ENCODE data around the gene NUMB. TPM values are rescaled to one million over a fixed set of nuclear protein-coding genes. Genes with fewer than 3 reads are reported as not detected.

Gene NUMB
- 15.9 TPM for total RNA-seq
- 38.3 TPM for polyA plus RNA-seq
- long read RNA-seq, donor 1, partial matches to known transcripts, result 0 of 1 reads
- long read RNA-seq, donor 1, other reads (novel, unspliced or antisense), result 0 of 1 reads
- long read RNA-seq, donor 2, result 0 reads
- long read RNA-seq, donor 3, transcript NUMB-211 (11 exons, 3,607 nt), result major isoform, 5 of 10 reads
- long read RNA-seq, donor 3, partial matches to known transcripts, result 0 of 10 reads
- long read RNA-seq, donor 3, other reads (novel, unspliced or antisense), result 0 of 10 reads
- long read RNA-seq, donor 4, partial matches to known transcripts, result 0 of 4 reads
- long read RNA-seq, donor 4, other reads (novel, unspliced or antisense), result 0 of 4 reads
- long read RNA-seq, donor 5, transcript NUMB-211 (11 exons, 3,607 nt), result major isoform, 5 of 13 reads
- long read RNA-seq, donor 5, partial matches to known transcripts, result 0 of 13 reads
- long read RNA-seq, donor 5, other reads (novel, unspliced or antisense), result 0 of 13 reads
- long read RNA-seq, donor 6, transcript NUMB-211 (11 exons, 3,607 nt), result major isoform, 10 of 14 reads
- long read RNA-seq, donor 6, partial matches to known transcripts, result 0 of 14 reads
- long read RNA-seq, donor 6, other reads (novel, unspliced or antisense), result 0 of 14 reads
- long read RNA-seq, donor 7, partial matches to known transcripts, result 0 of 4 reads
- long read RNA-seq, donor 7, other reads (novel, unspliced or antisense), result 0 of 4 reads
- long read RNA-seq, donor 8, partial matches to known transcripts, result 0 of 1 reads
- long read RNA-seq, donor 8, other reads (novel, unspliced or antisense), result 0 of 1 reads
- long read RNA-seq, donor 9, transcript NUMB-211 (11 exons, 3,607 nt), result major isoform, 6 of 7 reads
- long read RNA-seq, donor 9, partial matches to known transcripts, result 0 of 7 reads
- long read RNA-seq, donor 9, other reads (novel, unspliced or antisense), result 0 of 7 reads
- long read RNA-seq, donor 10, transcript NUMB-211 (11 exons, 3,607 nt), result major isoform, 5 of 8 reads
- long read RNA-seq, donor 10, partial matches to known transcripts, result 0 of 8 reads
- long read RNA-seq, donor 10, other reads (novel, unspliced or antisense), result 0 of 8 reads

GRCh38 chr14:73458183-73458976, at the start of gene NUMB:
NUMB (minus strand) TSS chr14:73458546; CDS start chr14:73355751, 102,795 bp downstream.
- no peaks in the 10 kb centered on the region for H3K27me3 ChIP-seq (ENCODE audit: control insufficient read depth in 2 of 2, insufficient read depth in 1 of 2, low read length in 1 of 2)
- DNase-seq (ENCODE audit: low read depth in 6 of 9, low spot score in 9 of 9), result peak; percentile 98 to 100 (median 99)
- no peaks in the 10 kb centered on the region for H3K9me3 ChIP-seq (ENCODE audit: control insufficient read depth in 2 of 2, insufficient read depth in 1 of 2, low read length in 1 of 2)
- H3K4me3 ChIP-seq (ENCODE audit: low read length in 2 of 2), result peak within 1 kb of the TSS; percentile 90 to 99
- peaks cover 3 to 5% of the 10 kb centered on the region in 2 donors for H3K4me1 ChIP-seq (ENCODE audit: control insufficient read depth in 2 of 2, insufficient read depth in 2 of 2, low read length in 2 of 2)
- H3K36me3 ChIP-seq (ENCODE audit: control insufficient read depth in 2 of 2, insufficient read depth in 2 of 2, low read length in 1 of 2), result no peaks in the 10 kb centered on the region
- under 1% methylated on average over 60 of the region's 60 CpGs for WGBS
- peak within 1 kb of the TSS; percentile 67 to 91 for H3K27ac ChIP-seq (ENCODE audit: low read depth in 1 of 2, low read length in 1 of 2)

GRCh38 chr14:73503648-73504047, 45.3 kb upstream of the NUMB start:
- WGBS, result 96% methylated on average over 3 of the region's 3 CpGs
- Histone ChIP-seq H3K27ac (ENCODE audit: low read depth in 1 of 2, low read length in 1 of 2) (no peak overlapping the region), H3K4me1 (ENCODE audit: control insufficient read depth in 2 of 2, insufficient read depth in 2 of 2, low read length in 2 of 2) (no peaks in the 10 kb centered on the region), H3K4me3 (ENCODE audit: low read length in 2 of 2) (no peak overlapping the region), H3K9me3 (ENCODE audit: control insufficient read depth in 2 of 2, insufficient read depth in 1 of 2, low read length in 1 of 2) (no peaks in the 10 kb centered on the region), H3K27me3 (ENCODE audit: control insufficient read depth in 2 of 2, insufficient read depth in 1 of 2, low read length in 1 of 2) (no peaks in the 10 kb centered on the region), H3K36me3 (ENCODE audit: control insufficient read depth in 2 of 2, insufficient read depth in 2 of 2, low read length in 1 of 2) (peaks cover 12 to 14% of the 10 kb centered on the region in 2 donors)
- no peak for DNase-seq (ENCODE audit: low read depth in 6 of 9, low spot score in 9 of 9)

GRCh38 chr14:73502017-73502619, 43.8 kb upstream of the NUMB start:
- no peak overlapping the region for H3K27ac ChIP-seq (ENCODE audit: low read depth in 1 of 2, low read length in 1 of 2)
- H3K4me1 ChIP-seq (ENCODE audit: control insufficient read depth in 2 of 2, insufficient read depth in 2 of 2, low read length in 2 of 2), result no peaks in the 10 kb centered on the region
- H3K36me3 ChIP-seq (ENCODE audit: control insufficient read depth in 2 of 2, insufficient read depth in 2 of 2, low read length in 1 of 2), result peaks cover 16 to 17% of the 10 kb centered on the region in 2 donors
- 97% methylated on average over 11 of the region's 11 CpGs for WGBS
- no peaks in the 10 kb centered on the region for H3K9me3 ChIP-seq (ENCODE audit: control insufficient read depth in 2 of 2, insufficient read depth in 1 of 2, low read length in 1 of 2)
- no peak overlapping the region for H3K4me3 ChIP-seq (ENCODE audit: low read length in 2 of 2)
- no peak for DNase-seq (ENCODE audit: low read depth in 6 of 9, low spot score in 9 of 9)
- H3K27me3 ChIP-seq (ENCODE audit: control insufficient read depth in 2 of 2, insufficient read depth in 1 of 2, low read length in 1 of 2), result no peaks in the 10 kb centered on the region

GRCh38 chr14:73500360-73500759, 42.0 kb upstream of the NUMB start:
- 98% methylated on average over 6 of the region's 6 CpGs for WGBS
- no peak for DNase-seq (ENCODE audit: low read depth in 6 of 9, low spot score in 9 of 9)
- Histone ChIP-seq H3K9me3 (ENCODE audit: control insufficient read depth in 2 of 2, insufficient read depth in 1 of 2, low read length in 1 of 2) (no peaks in the 10 kb centered on the region), H3K27me3 (ENCODE audit: control insufficient read depth in 2 of 2, insufficient read depth in 1 of 2, low read length in 1 of 2) (no peaks in the 10 kb centered on the region), H3K4me1 (ENCODE audit: control insufficient read depth in 2 of 2, insufficient read depth in 2 of 2, low read length in 2 of 2) (no peaks in the 10 kb centered on the region), H3K27ac (ENCODE audit: low read depth in 1 of 2, low read length in 1 of 2) (no peak overlapping the region), H3K4me3 (ENCODE audit: low read length in 2 of 2) (no peak overlapping the region), H3K36me3 (ENCODE audit: control insufficient read depth in 2 of 2, insufficient read depth in 2 of 2, low read length in 1 of 2) (peaks cover 14 to 17% of the 10 kb centered on the region in 2 donors)

- Histone ChIP-seq H3K36me3 (ENCODE audit: control insufficient read depth in 2 of 2, insufficient read depth in 2 of 2, low read length in 1 of 2) (peaks cover 17 to 21% of the 10 kb centered on the region in 2 donors), H3K4me1 (ENCODE audit: control insufficient read depth in 2 of 2, insufficient read depth in 2 of 2, low read length in 2 of 2) (peaks cover 17 to 29% of the 10 kb centered on the region in 2 donors), H3K9me3 (ENCODE audit: control insufficient read depth in 2 of 2, insufficient read depth in 1 of 2, low read length in 1 of 2) (peaks cover 0 to 12% of the 10 kb centered on the region in 2 donors), H3K27ac (ENCODE audit: low read depth in 1 of 2, low read length in 1 of 2) (no peak overlapping the region), H3K4me3 (ENCODE audit: low read length in 2 of 2) (no peak overlapping the region), H3K27me3 (ENCODE audit: control insufficient read depth in 2 of 2, insufficient read depth in 1 of 2, low read length in 1 of 2) (no peaks in the 10 kb centered on the region)
- WGBS, result 98% methylated on average over 2 of the region's 2 CpGs
- no peak for DNase-seq (ENCODE audit: low read depth in 6 of 9, low spot score in 9 of 9)
Observed at GRCh38 chr14:73494593-73494992, 36.2 kb upstream of the NUMB start.

GRCh38 chr14:73492670-73493069, 34.3 kb upstream of the NUMB start:
- Histone ChIP-seq H3K36me3 (ENCODE audit: control insufficient read depth in 2 of 2, insufficient read depth in 2 of 2, low read length in 1 of 2) (peaks cover 12% of the 10 kb centered on the region in 2 donors), H3K4me1 (ENCODE audit: control insufficient read depth in 2 of 2, insufficient read depth in 2 of 2, low read length in 2 of 2) (peaks cover 17 to 29% of the 10 kb centered on the region in 2 donors), H3K27me3 (ENCODE audit: control insufficient read depth in 2 of 2, insufficient read depth in 1 of 2, low read length in 1 of 2) (no peaks in the 10 kb centered on the region), H3K4me3 (ENCODE audit: low read length in 2 of 2) (peak overlapping the region in 1 of 2 donors; percentile 74), H3K9me3 (ENCODE audit: control insufficient read depth in 2 of 2, insufficient read depth in 1 of 2, low read length in 1 of 2) (peaks cover 0 to 12% of the 10 kb centered on the region in 2 donors), H3K27ac (ENCODE audit: low read depth in 1 of 2, low read length in 1 of 2) (no peak overlapping the region)
- WGBS, result 84% methylated on average over 5 of the region's 5 CpGs
- no peak for DNase-seq (ENCODE audit: low read depth in 6 of 9, low spot score in 9 of 9)

GRCh38 chr14:73492043-73492552, 33.8 kb upstream of the NUMB start:
- peaks cover 12% of the 10 kb centered on the region in 2 donors for H3K36me3 ChIP-seq (ENCODE audit: control insufficient read depth in 2 of 2, insufficient read depth in 2 of 2, low read length in 1 of 2)
- H3K4me1 ChIP-seq (ENCODE audit: control insufficient read depth in 2 of 2, insufficient read depth in 2 of 2, low read length in 2 of 2), result peaks cover 17 to 29% of the 10 kb centered on the region in 2 donors
- H3K4me3 ChIP-seq (ENCODE audit: low read length in 2 of 2), result peak overlapping the region; percentile 74 to 95
- DNase-seq (ENCODE audit: low read depth in 6 of 9, low spot score in 9 of 9), result no peak
- WGBS, result 72% methylated on average over 24 of the region's 24 CpGs
- H3K9me3 ChIP-seq (ENCODE audit: control insufficient read depth in 2 of 2, insufficient read depth in 1 of 2, low read length in 1 of 2), result peaks cover 0 to 12% of the 10 kb centered on the region in 2 donors
- no peaks in the 10 kb centered on the region for H3K27me3 ChIP-seq (ENCODE audit: control insufficient read depth in 2 of 2, insufficient read depth in 1 of 2, low read length in 1 of 2)
- H3K27ac ChIP-seq (ENCODE audit: low read depth in 1 of 2, low read length in 1 of 2), result no peak overlapping the region
